ENCODE results near the gene PRKN. TPM values are rescaled to one million over a fixed set of nuclear protein-coding genes. Genes with fewer than 3 reads are reported as not detected.

PRKN gene
- total RNA-seq, 4 donors from 2014 or later, result 6.3 to 11.9 (median 9.5) TPM

GRCh38 chr6:161534264-161534873 lies 1193.2 kb downstream of the PRKN start:
- intact Hi-C loops (cut with DNase I; ENCODE audit: low total_unique reads), result no loop called here
- no peak overlapping the region for H3K4me3 ChIP-seq (ENCODE audit: low read depth, poor library complexity, severe bottlenecking)
- WGBS, 2 donors, result 86 to 87% methylated on average over 13 of the region's 13 CpGs
- TF ChIP-seq CTCF (IDR thresholded peaks at IDR 0.05) (no peak), POLR2A (IDR thresholded peaks at IDR 0.05) (no peak)
- no peak for DNase-seq (ENCODE audit: low spot score in 2 of 2)

- WGBS, 2 donors, result 83 to 93% methylated on average over 9 of the region's 9 CpGs
- intact Hi-C loops (cut with DNase I; ENCODE audit: low total_unique reads), result no loop called here
- H3K4me3 ChIP-seq (ENCODE audit: low read depth, poor library complexity, severe bottlenecking), result no peak overlapping the region
- TF ChIP-seq CTCF (IDR thresholded peaks at IDR 0.05) (no peak), POLR2A (IDR thresholded peaks at IDR 0.05) (no peak)
- no peak for DNase-seq (ENCODE audit: low spot score in 2 of 2)
These were observed 1194.3 kb downstream of the PRKN start for GRCh38 chr6:161533266-161533665.

GRCh38 chr6:161532536-161532935 lies 1195.0 kb downstream of the PRKN start:
- intact Hi-C loops (cut with DNase I; ENCODE audit: low total_unique reads), result no loop called here
- DNase-seq (ENCODE audit: low spot score in 2 of 2), result no peak
- WGBS, 2 donors, result 89 to 92% methylated on average over 6 of the region's 6 CpGs
- TF ChIP-seq CTCF (IDR thresholded peaks at IDR 0.05) (no peak), POLR2A (IDR thresholded peaks at IDR 0.05) (no peak)
- H3K4me3 ChIP-seq (ENCODE audit: low read depth, poor library complexity, severe bottlenecking), result no peak overlapping the region

GRCh38 chr6:161526794-161527193 lies 1200.8 kb downstream of the PRKN start:
- no peak overlapping the region for H3K4me3 ChIP-seq (ENCODE audit: low read depth, poor library complexity, severe bottlenecking)
- DNase-seq (ENCODE audit: low spot score in 2 of 2), result no peak
- intact Hi-C loops (cut with DNase I; ENCODE audit: low total_unique reads), result no loop called here
- 94% methylated on average over 1 of the region's 1 CpG for WGBS, 2 donors
- no peak for TF ChIP-seq POLR2A (IDR thresholded peaks at IDR 0.05)
- no peak for TF ChIP-seq CTCF (IDR thresholded peaks at IDR 0.05)

- H3K4me3 ChIP-seq (ENCODE audit: low read depth, poor library complexity, severe bottlenecking), result no peak overlapping the region
- 90 to 94% methylated on average over 2 of the region's 2 CpGs for whole genome bisulfite sequencing, 2 donors
- intact Hi-C loops (cut with DNase I; ENCODE audit: low total_unique reads), result no loop called here
- DNase-seq (ENCODE audit: low spot score in 2 of 2), result no peak
- no peak for TF ChIP-seq CTCF (IDR thresholded peaks at IDR 0.05)
- TF ChIP-seq POLR2A (IDR thresholded peaks at IDR 0.05), result no peak
These were observed 1204.2 kb downstream of the PRKN start for GRCh38 chr6:161523362-161523761.

- no peak for TF ChIP-seq POLR2A (IDR thresholded peaks at IDR 0.05)
- no peak for TF ChIP-seq CTCF (IDR thresholded peaks at IDR 0.05)
- intact Hi-C loops (cut with DNase I; ENCODE audit: low total_unique reads), result no loop called here
- H3K4me3 ChIP-seq (ENCODE audit: low read depth, poor library complexity, severe bottlenecking), result no peak overlapping the region
- no peak for DNase-seq (ENCODE audit: low spot score in 2 of 2)
- 94 to 95% methylated on average over 5 of the region's 5 CpGs for WGBS, 2 donors
These were observed 1205.3 kb downstream of the PRKN start for GRCh38 chr6:161522276-161522675.
